ENCODE results near the gene SAMHD1. TPM values are rescaled to one million over a fixed set of nuclear protein-coding genes. Genes with fewer than 3 reads are reported as not detected.

Gene SAMHD1
- total RNA-seq, 6 donors from 2014 or later, result 134 to 224 (median 185) TPM

DNA sequence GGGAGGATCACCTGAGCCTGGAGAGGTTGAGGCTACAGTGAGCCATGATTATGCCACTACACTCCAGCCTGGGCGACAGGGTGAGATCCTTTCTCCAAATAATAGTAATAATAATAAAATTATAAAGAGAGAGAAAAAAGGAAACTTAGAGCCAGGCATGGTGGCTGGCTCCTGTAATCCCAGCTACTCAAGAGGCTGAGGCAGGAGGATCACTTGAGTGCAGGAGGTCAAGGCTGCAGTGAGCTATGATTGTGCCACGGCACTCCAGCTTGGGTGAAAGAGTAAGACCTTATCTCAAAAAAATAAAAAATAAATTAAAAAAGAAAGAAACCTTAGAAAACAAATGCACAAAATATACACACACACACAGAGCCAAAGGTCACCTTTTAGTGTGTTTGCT lies 5.2 kb upstream of the SAMHD1 start:
- H3K36me3 ChIP-seq, result no peaks in the 10 kb centered on the region
- no peak overlapping the region for H3K4me3 ChIP-seq
- no peak for TF ChIP-seq POLR2AphosphoS5 (IDR thresholded peaks at IDR 0.05)
- TF ChIP-seq POLR2A (IDR thresholded peaks at IDR 0.05), result no peak
- no peak for TF ChIP-seq EP300 (IDR thresholded peaks at IDR 0.05)
- TF ChIP-seq, protein P1, sequence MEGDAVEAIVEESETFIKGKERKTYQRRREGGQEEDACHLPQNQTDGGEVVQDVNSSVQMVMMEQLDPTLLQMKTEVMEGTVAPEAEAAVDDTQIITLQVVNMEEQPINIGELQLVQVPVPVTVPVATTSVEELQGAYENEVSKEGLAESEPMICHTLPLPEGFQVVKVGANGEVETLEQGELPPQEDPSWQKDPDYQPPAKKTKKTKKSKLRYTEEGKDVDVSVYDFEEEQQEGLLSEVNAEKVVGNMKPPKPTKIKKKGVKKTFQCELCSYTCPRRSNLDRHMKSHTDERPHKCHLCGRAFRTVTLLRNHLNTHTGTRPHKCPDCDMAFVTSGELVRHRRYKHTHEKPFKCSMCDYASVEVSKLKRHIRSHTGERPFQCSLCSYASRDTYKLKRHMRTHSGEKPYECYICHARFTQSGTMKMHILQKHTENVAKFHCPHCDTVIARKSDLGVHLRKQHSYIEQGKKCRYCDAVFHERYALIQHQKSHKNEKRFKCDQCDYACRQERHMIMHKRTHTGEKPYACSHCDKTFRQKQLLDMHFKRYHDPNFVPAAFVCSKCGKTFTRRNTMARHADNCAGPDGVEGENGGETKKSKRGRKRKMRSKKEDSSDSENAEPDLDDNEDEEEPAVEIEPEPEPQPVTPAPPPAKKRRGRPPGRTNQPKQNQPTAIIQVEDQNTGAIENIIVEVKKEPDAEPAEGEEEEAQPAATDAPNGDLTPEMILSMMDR (IDR thresholded peaks at IDR 0.05), result no peak
- DNase-seq (no peak), ATAC-seq (ENCODE audit: low FRiP score in 2 of 2) (no peak)
- WGBS, 2 donors, result 81 to 95% methylated on average over 2 of the region's 2 CpGs
- H3K4me1 ChIP-seq, result peaks cover 5 to 31% (median 27%) of the 10 kb centered on the region in 4 donors
- no peak overlapping the region for H3K27ac ChIP-seq
- H3K27me3 ChIP-seq, result no peaks in the 10 kb centered on the region
- H3K9me3 ChIP-seq, result no peaks in the 10 kb centered on the region

DNA sequence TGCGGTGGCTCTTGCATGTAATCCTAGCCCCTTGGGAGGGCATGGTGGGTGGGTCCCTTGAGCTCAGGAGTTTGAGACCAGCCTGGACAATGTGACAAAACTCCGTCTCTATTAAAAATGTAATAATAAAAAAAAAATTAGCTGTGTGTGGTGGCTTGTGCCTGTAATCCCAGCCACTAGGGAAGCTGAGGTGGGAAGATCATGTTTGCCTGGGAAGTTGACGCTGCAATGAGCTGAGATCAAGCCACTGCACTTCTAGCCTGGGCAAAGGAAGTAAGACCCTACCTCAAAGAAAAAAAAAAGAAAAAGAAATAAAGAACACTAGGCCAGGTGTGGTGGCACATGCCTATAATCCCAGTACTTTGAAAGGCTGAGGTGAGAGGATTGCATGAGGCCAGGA lies 4.5 kb upstream of the SAMHD1 start:
- DNase-seq (no peak), ATAC-seq (ENCODE audit: low FRiP score in 2 of 2) (no peak)
- Histone ChIP-seq H3K27me3 (no peaks in the 10 kb centered on the region), H3K27ac (no peak overlapping the region), H3K4me3 (no peak overlapping the region), H3K36me3 (no peaks in the 10 kb centered on the region), H3K9me3 (no peaks in the 10 kb centered on the region), H3K4me1 (peaks cover 5 to 32% (median 27%) of the 10 kb centered on the region in 4 donors)
- no peak for TF ChIP-seq POLR2A (IDR thresholded peaks at IDR 0.05)
- TF ChIP-seq, protein P1 (IDR thresholded peaks at IDR 0.05), result no peak
- no peak for TF ChIP-seq POLR2AphosphoS5 (IDR thresholded peaks at IDR 0.05)
- no peak for TF ChIP-seq EP300 (IDR thresholded peaks at IDR 0.05)
- WGBS, 2 donors, result 86 to 92% methylated on average over 3 of the region's 3 CpGs

DNA sequence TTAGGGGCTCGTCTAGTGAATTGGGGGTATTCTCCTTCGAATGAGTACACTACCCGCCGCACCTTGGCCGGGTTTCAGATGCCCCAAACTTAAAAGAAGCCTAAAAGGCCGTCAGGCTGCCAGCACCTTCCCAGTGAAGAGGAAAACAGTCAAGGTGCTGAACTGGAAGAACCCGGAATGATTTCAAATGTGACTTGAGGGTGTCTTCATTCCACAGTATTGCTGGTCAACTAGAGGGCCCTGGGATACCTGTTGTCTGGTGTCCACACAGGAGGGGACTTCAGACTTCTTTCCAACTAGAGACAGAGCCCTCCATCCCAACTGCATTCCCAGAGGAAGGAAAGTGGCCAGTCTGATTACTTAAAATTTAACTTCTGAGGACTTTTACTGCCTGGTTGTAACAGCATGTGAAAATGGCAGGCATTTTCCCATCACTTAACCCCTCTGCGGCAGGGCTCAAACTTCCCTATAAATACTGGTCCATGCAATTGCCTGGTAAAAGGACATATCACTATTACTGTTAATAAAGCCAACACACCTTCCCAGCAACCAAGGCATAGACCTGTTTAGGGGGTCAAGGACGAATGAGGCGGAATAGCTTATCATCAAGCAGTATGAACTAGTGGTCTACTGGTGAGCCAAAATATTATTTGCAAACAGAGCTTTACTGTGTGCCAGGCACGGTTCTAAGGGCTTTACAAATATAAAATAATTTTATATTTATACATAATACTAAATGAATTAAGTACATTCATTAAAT lies 651 bp upstream of the SAMHD1 start:
- Histone ChIP-seq H3K27ac (peak overlapping the region; percentile 91 to 98 (median 96)), H3K36me3 (no peaks in the 10 kb centered on the region)

DNA sequence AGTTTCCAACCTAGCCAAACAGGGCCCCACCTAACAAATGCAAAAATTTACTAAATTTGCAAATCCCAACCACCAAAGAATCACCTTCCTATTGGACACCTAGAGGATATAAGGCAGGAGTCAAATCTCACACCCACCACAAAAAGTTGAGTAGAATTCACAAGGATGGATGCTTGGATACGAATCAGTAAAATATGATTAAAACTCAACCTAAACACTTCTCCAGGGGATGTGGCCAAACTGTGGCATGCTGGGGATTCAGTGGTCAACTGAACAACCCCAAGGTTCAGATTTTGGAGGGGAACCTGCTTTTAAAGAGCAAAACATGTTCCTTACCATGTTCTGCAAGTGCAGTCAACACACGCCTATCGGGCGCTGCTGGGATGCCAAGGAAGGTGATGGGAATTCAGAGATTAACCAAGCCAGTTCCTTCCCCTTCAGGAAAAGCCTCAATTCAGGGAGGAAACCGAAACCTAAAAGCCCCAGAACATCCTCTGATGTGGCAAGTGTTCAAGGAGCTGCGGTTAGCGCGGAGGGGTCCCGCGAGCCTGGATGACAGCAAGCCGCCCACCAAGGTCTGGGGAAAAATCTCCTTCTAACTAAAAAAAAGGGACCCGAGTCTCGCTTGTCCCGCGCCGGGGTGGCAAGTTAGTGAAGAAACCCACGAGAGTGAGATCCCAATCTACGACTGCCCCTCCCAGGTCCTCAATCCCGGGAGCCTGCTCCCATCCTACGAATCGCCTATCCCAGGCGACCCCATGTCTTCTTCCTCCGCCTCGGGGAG lies 902 bp downstream of the SAMHD1 start:
- WGBS, 2 donors, result 1 to 6% methylated on average over 5 to 23 of the region's 24 CpGs
- Histone ChIP-seq H3K9me3 (no peaks in the 10 kb centered on the region), H3K27me3 (no peaks in the 10 kb centered on the region), H3K4me1 (peaks cover 20 to 64% (median 52%) of the 10 kb centered on the region in 4 donors), H3K36me3 (peaks cover 0 to 9% (median 8%) of the 10 kb centered on the region in 4 donors), H3K27ac (peak overlapping the region; percentile 91 to 98 (median 96)), H3K4me3 (peak overlapping the region; percentile 69 to 97 (median 92))
- ATAC-seq (ENCODE audit: low FRiP score in 2 of 2), result peak in 1 of 2 donors; percentile 50
- no peak for TF ChIP-seq EP300 (IDR thresholded peaks at IDR 0.05)
- peak; percentile 5 to 46 for TF ChIP-seq POLR2AphosphoS5 (IDR thresholded peaks at IDR 0.05)
- TF ChIP-seq, protein P1 (IDR thresholded peaks at IDR 0.05), result peak in 1 of 6 experiments; percentile 10
- DNase-seq, result peak in 1 of 2 donors; percentile 25

More for the DNA sequence above, 651 bp upstream of the SAMHD1 start:
- ATAC-seq (ENCODE audit: low FRiP score in 2 of 2) (no peak), DNase-seq (no peak)
- H3K9me3 ChIP-seq, result no peaks in the 10 kb centered on the region
- H3K27me3 ChIP-seq, result no peaks in the 10 kb centered on the region
- peaks cover 9 to 51% (median 37%) of the 10 kb centered on the region in 4 donors for H3K4me1 ChIP-seq
- 32 to 39% methylated on average over 10 to 11 of the region's 11 CpGs for WGBS, 2 donors
- TF ChIP-seq EP300 (IDR thresholded peaks at IDR 0.05) (no peak), POLR2A (IDR thresholded peaks at IDR 0.05) (no peak), POLR2AphosphoS5 (IDR thresholded peaks at IDR 0.05) (no peak)
- TF ChIP-seq, protein P1 (IDR thresholded peaks at IDR 0.05), result no peak
- H3K4me3 ChIP-seq, result peak overlapping the region in 3 of 4 donors; percentile 69 to 97 (median 92)
